Epithelial cell of esophagus (primary cell): ENCODE measurements around the gene TRIM40.
A peak's percentile ranks its signal among the peaks of the same experiment; 100 is the strongest.

Experiments used
- DNase-seq: peaks from one replicate; pipeline ENCODE4 v3.0.0; 2010; ENCODE audit warnings: low read depth
- H3K4me3 ChIP-seq: 2 replicates; pipeline ENCODE4 v1.5.1; 2011; ENCODE audit warnings: mild to moderate bottlenecking, low read length, control low read depth
- TF ChIP-seq, protein P1 (sequence below): IDR thresholded peaks from 2 replicates; pipeline ENCODE4 v1.5.1; 2011; ENCODE audit warnings: low read depth, mild to moderate bottlenecking, low read length, control low read depth, inconsistent platforms; ENCODE audit not compliant: insufficient read depth; ENCODE audit errors: missing control alignments

Gene TRIM40, protein sequence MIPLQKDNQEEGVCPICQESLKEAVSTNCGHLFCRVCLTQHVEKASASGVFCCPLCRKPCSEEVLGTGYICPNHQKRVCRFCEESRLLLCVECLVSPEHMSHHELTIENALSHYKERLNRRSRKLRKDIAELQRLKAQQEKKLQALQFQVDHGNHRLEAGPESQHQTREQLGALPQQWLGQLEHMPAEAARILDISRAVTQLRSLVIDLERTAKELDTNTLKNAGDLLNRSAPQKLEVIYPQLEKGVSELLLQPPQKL

DNA sequence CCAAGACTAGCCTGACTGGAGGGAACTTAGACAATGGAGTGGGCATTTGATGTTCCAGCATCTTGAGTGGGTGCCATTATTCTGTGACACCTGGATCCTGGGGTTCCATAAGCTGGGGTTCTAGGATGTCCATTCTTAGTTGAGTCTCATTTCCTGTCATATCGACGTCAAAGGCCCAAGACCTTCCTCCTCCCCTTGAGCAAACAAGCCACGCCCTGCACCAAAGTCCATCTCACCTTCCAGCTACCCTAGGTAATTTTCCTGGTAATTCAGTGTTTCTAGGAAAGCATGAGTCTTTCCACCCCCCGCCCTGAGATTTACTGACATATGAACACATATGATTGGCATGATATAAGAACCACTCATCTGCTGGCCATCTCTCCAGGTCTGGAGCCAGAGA lies at the start of gene TRIM40:
TRIM40 (plus strand) TSS at position 384 of the 400 bp plus-strand sequence. CDS start 897 bp downstream, outside the sequence.
- H3K4me3 ChIP-seq, result no peak within 1 kb of the TSS
- no peak for DNase-seq
- TF ChIP-seq, protein P1, sequence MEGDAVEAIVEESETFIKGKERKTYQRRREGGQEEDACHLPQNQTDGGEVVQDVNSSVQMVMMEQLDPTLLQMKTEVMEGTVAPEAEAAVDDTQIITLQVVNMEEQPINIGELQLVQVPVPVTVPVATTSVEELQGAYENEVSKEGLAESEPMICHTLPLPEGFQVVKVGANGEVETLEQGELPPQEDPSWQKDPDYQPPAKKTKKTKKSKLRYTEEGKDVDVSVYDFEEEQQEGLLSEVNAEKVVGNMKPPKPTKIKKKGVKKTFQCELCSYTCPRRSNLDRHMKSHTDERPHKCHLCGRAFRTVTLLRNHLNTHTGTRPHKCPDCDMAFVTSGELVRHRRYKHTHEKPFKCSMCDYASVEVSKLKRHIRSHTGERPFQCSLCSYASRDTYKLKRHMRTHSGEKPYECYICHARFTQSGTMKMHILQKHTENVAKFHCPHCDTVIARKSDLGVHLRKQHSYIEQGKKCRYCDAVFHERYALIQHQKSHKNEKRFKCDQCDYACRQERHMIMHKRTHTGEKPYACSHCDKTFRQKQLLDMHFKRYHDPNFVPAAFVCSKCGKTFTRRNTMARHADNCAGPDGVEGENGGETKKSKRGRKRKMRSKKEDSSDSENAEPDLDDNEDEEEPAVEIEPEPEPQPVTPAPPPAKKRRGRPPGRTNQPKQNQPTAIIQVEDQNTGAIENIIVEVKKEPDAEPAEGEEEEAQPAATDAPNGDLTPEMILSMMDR, result no peak

GRCh38 chr6:30087876-30088275 lies 48.1 kb upstream of the TRIM40 start:
- TF ChIP-seq, protein P1, result no peak
- peak; percentile 68 for DNase-seq
- no peak overlapping the region for H3K4me3 ChIP-seq

- peak; percentile 82 for DNase-seq
- TF ChIP-seq, protein P1, result no peak
- H3K4me3 ChIP-seq, result no peak overlapping the region
Measured at GRCh38 chr6:30091577-30092381, 44.2 kb upstream of the TRIM40 start.

DNA sequence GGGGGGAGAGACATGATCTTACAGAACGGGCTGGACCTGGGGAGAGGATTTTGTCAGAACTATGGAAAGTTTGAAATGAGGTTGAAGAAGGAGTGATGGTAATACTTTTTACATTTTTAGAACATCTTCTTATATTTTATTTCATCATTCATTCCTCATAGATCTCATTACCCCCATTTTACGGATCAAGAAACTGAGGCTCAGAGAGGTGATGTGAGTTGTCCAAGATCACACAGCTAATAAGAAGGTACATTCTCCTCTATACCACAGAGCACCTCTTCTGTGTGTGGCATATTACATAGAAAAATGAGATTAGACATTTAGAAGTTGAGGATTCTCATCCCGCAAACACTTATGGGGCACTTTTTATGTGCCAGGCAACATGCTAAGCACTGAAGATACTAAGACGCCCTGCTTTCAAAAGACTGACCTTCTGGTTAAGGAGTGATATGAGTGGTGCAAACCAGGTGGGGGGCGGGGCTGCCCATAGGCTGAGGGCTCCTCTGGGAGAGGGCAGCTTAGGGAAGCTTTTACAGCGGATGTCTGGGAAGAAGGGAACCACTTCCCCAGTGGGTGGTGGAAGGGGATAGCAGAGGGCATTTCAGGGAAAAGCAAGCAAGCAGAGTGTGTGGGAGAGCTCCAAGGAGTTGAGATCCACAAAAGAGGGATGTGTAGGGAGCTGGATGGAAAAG lies 42.9 kb upstream of the TRIM40 start:
- DNase-seq, result no peak
- H3K4me3 ChIP-seq, result no peak overlapping the region
- TF ChIP-seq, protein P1, result no peak

- TF ChIP-seq, protein P1, result no peak
- H3K4me3 ChIP-seq, result no peak overlapping the region
- no peak for DNase-seq
Measured at GRCh38 chr6:30093951-30094661, 41.8 kb upstream of the TRIM40 start.

GRCh38 chr6:30096829-30097228 lies 39.1 kb upstream of the TRIM40 start:
- TF ChIP-seq, protein P1, result no peak
- H3K4me3 ChIP-seq, result no peak overlapping the region
- DNase-seq, result no peak
